ENCODE results near the gene NPNT.

NPNT gene

DNA sequence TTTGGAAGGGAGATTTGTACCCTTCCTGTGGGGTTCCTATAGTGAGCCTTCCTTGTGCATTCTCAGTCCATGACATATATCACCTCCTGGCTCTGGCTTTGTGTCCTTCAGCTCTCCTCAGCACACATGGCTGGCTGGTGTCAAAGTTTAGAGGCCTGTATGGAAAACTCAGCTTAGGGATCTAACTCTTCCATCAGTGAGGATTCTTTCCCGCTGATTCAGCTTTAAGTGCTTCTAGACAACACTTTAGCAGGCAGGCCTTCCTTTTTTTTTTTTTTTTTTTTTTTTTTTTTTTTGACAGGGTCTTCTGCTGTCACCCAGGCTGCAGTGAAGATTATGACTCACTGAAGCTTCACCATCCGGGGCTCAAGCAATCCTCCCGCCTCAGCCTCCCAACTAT lies 84.2 kb downstream of the NPNT start:
- no peaks in the 10 kb centered on the region for H3K27me3 ChIP-seq (ENCODE audit: insufficient read depth, low read length)
- H3K4me1 ChIP-seq (ENCODE audit: insufficient read depth, low read length, severe bottlenecking) = no peaks in the 10 kb centered on the region
- H3F3A ChIP-seq (ENCODE audit: insufficient read depth, low read length) = no peaks in the 10 kb centered on the region
- no peak overlapping the region for H2AFZ ChIP-seq (ENCODE audit: low read length)
- H3K9me2 ChIP-seq (ENCODE audit: low read depth, low read length) = no peaks in the 10 kb centered on the region
- no peaks in the 10 kb centered on the region for H3K79me2 ChIP-seq (ENCODE audit: insufficient read depth, low read length)
- no peak overlapping the region for H3K4me3 ChIP-seq (ENCODE audit: low read depth, low read length, poor library complexity, severe bottlenecking)
- TF ChIP-seq EZH2 (IDR thresholded peaks at IDR 0.05; ENCODE audit: borderline replicate concordance, low read length) = no peak
- TF ChIP-seq, protein P1, sequence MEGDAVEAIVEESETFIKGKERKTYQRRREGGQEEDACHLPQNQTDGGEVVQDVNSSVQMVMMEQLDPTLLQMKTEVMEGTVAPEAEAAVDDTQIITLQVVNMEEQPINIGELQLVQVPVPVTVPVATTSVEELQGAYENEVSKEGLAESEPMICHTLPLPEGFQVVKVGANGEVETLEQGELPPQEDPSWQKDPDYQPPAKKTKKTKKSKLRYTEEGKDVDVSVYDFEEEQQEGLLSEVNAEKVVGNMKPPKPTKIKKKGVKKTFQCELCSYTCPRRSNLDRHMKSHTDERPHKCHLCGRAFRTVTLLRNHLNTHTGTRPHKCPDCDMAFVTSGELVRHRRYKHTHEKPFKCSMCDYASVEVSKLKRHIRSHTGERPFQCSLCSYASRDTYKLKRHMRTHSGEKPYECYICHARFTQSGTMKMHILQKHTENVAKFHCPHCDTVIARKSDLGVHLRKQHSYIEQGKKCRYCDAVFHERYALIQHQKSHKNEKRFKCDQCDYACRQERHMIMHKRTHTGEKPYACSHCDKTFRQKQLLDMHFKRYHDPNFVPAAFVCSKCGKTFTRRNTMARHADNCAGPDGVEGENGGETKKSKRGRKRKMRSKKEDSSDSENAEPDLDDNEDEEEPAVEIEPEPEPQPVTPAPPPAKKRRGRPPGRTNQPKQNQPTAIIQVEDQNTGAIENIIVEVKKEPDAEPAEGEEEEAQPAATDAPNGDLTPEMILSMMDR (IDR thresholded peaks at IDR 0.05; ENCODE audit: low read length) = no peak
- H3K9me3 ChIP-seq (ENCODE audit: low read length) = no peaks in the 10 kb centered on the region
- no peak overlapping the region for H3K27ac ChIP-seq (ENCODE audit: low read depth, low read length, poor library complexity, severe bottlenecking)
- H3K36me3 ChIP-seq (ENCODE audit: insufficient read depth, low read length) = no peaks in the 10 kb centered on the region
- H3K9ac ChIP-seq (ENCODE audit: low read length) = no peak overlapping the region
- no peak overlapping the region for H3K4me2 ChIP-seq (ENCODE audit: low read length)
- H4K20me1 ChIP-seq (ENCODE audit: insufficient read depth, low read length) = no peaks in the 10 kb centered on the region

DNA sequence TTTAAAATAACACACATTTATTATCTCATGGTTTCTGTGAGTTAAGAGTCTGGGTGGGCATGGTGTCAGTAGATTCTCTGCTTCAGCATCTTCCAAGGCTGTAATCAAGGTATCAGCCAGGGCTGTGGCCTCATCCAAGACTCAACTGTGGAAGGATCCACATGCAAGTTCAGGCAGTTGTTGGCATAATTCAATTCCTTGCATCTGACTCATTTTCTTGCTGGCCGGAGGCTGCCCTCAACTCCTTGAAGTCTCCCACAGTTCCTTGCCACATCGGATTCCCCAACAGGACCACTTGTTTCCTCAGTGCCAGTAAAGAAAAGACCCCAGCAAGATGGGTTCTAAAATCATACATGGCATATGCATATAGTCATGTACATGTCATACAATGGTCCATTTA lies 93.4 kb downstream of the NPNT start:
- Histone ChIP-seq H4K20me1 (ENCODE audit: insufficient read depth, low read length) (no peaks in the 10 kb centered on the region), H3K9me3 (ENCODE audit: low read length) (no peaks in the 10 kb centered on the region), H2AFZ (ENCODE audit: low read length) (no peak overlapping the region), H3K9me2 (ENCODE audit: low read depth, low read length) (no peaks in the 10 kb centered on the region), H3K9ac (ENCODE audit: low read length) (no peak overlapping the region), H3K27me3 (ENCODE audit: insufficient read depth, low read length) (no peaks in the 10 kb centered on the region), H3K79me2 (ENCODE audit: insufficient read depth, low read length) (no peaks in the 10 kb centered on the region), H3K4me3 (ENCODE audit: low read depth, low read length, poor library complexity, severe bottlenecking) (no peak overlapping the region), H3K36me3 (ENCODE audit: insufficient read depth, low read length) (no peaks in the 10 kb centered on the region), H3F3A (ENCODE audit: insufficient read depth, low read length) (no peaks in the 10 kb centered on the region), H3K4me1 (ENCODE audit: insufficient read depth, low read length, severe bottlenecking) (no peaks in the 10 kb centered on the region), H3K27ac (ENCODE audit: low read depth, low read length, poor library complexity, severe bottlenecking) (no peak overlapping the region), H3K4me2 (ENCODE audit: low read length) (no peak overlapping the region)
- no peak for TF ChIP-seq EZH2 (IDR thresholded peaks at IDR 0.05; ENCODE audit: borderline replicate concordance, low read length)
- TF ChIP-seq, protein P1 (IDR thresholded peaks at IDR 0.05; ENCODE audit: low read length) = no peak

DNA sequence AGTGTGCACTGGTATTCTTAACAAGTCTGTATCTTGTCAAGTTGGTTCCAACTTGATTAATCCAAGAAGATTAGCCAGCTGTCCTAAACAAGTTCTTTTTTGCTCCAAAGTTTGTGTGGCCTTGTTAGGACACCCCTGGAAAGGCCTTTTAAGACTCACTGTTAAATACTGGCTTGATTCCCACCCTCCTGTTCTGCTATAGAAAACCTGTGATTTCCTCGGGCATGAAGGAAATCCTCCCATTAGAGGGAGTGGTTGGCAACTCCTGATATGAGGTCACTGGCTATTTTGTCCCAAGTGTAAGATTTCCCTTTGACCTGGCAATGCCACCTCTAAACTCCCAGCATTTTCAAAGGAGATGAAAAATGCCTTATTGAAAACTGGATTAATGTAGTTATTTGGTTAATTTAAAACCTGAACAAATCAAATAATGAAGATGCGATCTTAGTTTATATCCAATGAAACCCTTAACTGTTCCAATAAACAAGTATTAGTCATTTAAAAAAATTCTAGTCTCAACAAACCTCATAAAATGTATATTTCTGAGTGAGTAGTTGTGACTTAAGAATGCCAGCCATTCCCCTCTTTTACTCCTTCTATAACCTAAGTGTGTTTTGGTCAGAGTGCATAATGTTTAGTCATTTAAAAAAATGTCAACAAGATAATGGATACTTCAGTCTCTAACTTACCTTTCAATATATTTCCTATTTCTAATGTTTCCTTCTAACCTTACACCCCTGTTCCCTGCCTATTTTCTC lies 94.4 kb downstream of the NPNT start:
- H4K20me1 ChIP-seq (ENCODE audit: insufficient read depth, low read length) = no peaks in the 10 kb centered on the region
- no peak overlapping the region for H3K4me3 ChIP-seq (ENCODE audit: low read depth, low read length, poor library complexity, severe bottlenecking)
- no peaks in the 10 kb centered on the region for H3K79me2 ChIP-seq (ENCODE audit: insufficient read depth, low read length)
- no peaks in the 10 kb centered on the region for H3K36me3 ChIP-seq (ENCODE audit: insufficient read depth, low read length)
- H2AFZ ChIP-seq (ENCODE audit: low read length) = no peak overlapping the region
- TF ChIP-seq, protein P1 (IDR thresholded peaks at IDR 0.05; ENCODE audit: low read length) = no peak
- no peaks in the 10 kb centered on the region for H3K9me3 ChIP-seq (ENCODE audit: low read length)
- no peaks in the 10 kb centered on the region for H3K27me3 ChIP-seq (ENCODE audit: insufficient read depth, low read length)
- H3K9ac ChIP-seq (ENCODE audit: low read length) = no peak overlapping the region
- H3K4me1 ChIP-seq (ENCODE audit: insufficient read depth, low read length, severe bottlenecking) = no peaks in the 10 kb centered on the region
- no peaks in the 10 kb centered on the region for H3F3A ChIP-seq (ENCODE audit: insufficient read depth, low read length)
- no peak overlapping the region for H3K4me2 ChIP-seq (ENCODE audit: low read length)
- H3K9me2 ChIP-seq (ENCODE audit: low read depth, low read length) = no peaks in the 10 kb centered on the region
- no peak overlapping the region for H3K27ac ChIP-seq (ENCODE audit: low read depth, low read length, poor library complexity, severe bottlenecking)
